DND-41 (cell line): ENCODE measurements around the gene HMX1.

Experiments
- EZH2 ChIP-seq: IDR thresholded peaks from 3 replicates; pipeline ENCODE4 v1.6.1; 2012; ENCODE audit warnings: borderline replicate concordance, low read depth, mild to moderate bottlenecking, moderate library complexity, low read length, inconsistent platforms; ENCODE audit not compliant: severe bottlenecking
- TF ChIP-seq, protein P1 (sequence below): IDR thresholded peaks from 2 replicates; pipeline ENCODE4 v1.5.1; 2012; ENCODE audit warnings: borderline replicate concordance, low read length, moderate library complexity, mild to moderate bottlenecking; ENCODE audit not compliant: poor library complexity, severe bottlenecking; ENCODE audit errors: extremely low read depth

DNA sequence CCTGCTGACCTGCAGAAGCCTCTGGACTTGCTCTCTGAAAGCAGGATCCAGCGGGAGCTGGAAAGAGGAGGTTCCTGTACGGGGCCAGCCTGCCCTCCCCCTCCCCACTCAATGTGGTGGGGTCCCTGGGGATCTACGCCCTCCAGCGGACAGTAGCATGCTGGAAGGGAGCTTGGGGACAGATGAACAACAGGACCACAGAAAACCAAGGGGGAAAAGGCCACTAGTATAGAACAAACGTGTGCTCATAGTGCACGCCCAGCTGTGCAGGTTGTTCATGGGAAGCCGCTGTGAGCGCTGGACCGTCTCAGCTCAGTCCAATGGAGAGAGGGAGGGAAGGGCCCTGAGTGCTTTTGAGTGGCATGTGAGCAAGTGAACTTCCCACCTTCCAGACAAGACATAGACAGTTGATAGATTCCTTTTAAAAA lies 15.8 kb downstream of the HMX1 start:
- TF ChIP-seq EZH2, result no peak
- TF ChIP-seq, protein P1, sequence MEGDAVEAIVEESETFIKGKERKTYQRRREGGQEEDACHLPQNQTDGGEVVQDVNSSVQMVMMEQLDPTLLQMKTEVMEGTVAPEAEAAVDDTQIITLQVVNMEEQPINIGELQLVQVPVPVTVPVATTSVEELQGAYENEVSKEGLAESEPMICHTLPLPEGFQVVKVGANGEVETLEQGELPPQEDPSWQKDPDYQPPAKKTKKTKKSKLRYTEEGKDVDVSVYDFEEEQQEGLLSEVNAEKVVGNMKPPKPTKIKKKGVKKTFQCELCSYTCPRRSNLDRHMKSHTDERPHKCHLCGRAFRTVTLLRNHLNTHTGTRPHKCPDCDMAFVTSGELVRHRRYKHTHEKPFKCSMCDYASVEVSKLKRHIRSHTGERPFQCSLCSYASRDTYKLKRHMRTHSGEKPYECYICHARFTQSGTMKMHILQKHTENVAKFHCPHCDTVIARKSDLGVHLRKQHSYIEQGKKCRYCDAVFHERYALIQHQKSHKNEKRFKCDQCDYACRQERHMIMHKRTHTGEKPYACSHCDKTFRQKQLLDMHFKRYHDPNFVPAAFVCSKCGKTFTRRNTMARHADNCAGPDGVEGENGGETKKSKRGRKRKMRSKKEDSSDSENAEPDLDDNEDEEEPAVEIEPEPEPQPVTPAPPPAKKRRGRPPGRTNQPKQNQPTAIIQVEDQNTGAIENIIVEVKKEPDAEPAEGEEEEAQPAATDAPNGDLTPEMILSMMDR, result no peak
